ENCODE results near the gene INPP5K. TPM values are rescaled to one million over a fixed set of nuclear protein-coding genes. Genes with fewer than 3 reads are reported as not detected.

Gene INPP5K
- total and polyA plus RNA-seq, 2 donors (not counting 1 experiment from before 2014, with no cell fraction given), result 53.8 to 77.9 TPM

- ChIA-PET POLR2A (interaction anchor here (0.6 kb wide), 1 partner anchor 19 kb away, joined by 3 read pairs; no protein-coding TSS in a partner anchor), CTCF (interaction anchor here (0.6 kb wide), 1 partner anchor 78 kb away, joined by 3 read pairs; no protein-coding TSS in a partner anchor)
- no peak overlapping the region for H3K4me3 ChIP-seq (ENCODE audit: control extremely low read depth in 1 of 5, extremely low read depth in 1 of 5, insufficient read depth in 1 of 5, low read depth in 2 of 5, low read length in 4 of 5)
- no peaks in the 10 kb centered on the region for H3K27me3 Mint-ChIP-seq
- no peak overlapping the region for H3K27ac Mint-ChIP-seq
- TF ChIP-seq EZH2 (IDR thresholded peaks at IDR 0.05; ENCODE audit: borderline replicate concordance, insufficient read depth, low read depth, low read length, poor library complexity, severe bottlenecking), result no peak
- no peak for TF ChIP-seq CTCF (IDR thresholded peaks at IDR 0.05)
- peaks cover 20 to 27% of the 10 kb centered on the region in 2 donors for H3K4me1 ChIP-seq (ENCODE audit: control insufficient read depth in 2 of 2, insufficient read depth in 2 of 2, low read length in 2 of 2)
- no peak overlapping the region for H3K27ac ChIP-seq (ENCODE audit: low read length in 2 of 2)
- no peak overlapping the region for H3K9ac ChIP-seq (ENCODE audit: low read length)
- intact Hi-C loops (cut with micrococcal nuclease), result no loop called here
- H3K4me1 Mint-ChIP-seq, result peaks cover 35% of the 10 kb centered on the region
- H3K9me3 Mint-ChIP-seq (ENCODE audit: insufficient read depth), result no peaks in the 10 kb centered on the region
- 98% methylated on average over 9 of the region's 12 CpGs for WGBS (ENCODE audit: insufficient coverage)
- H3K4me3 Mint-ChIP-seq, result no peak overlapping the region
- no peaks in the 10 kb centered on the region for H3K27me3 ChIP-seq (replicated peaks in 1 of 4; ENCODE audit: control extremely low read depth in 1 of 4, control insufficient read depth in 3 of 4, insufficient read depth in 4 of 4, low read length in 3 of 4)
- peaks cover 7% of the 10 kb centered on the region for H4K20me1 ChIP-seq (ENCODE audit: control insufficient read depth, insufficient read depth, low read length, poor library complexity, severe bottlenecking)
- H3K79me2 ChIP-seq (ENCODE audit: control insufficient read depth, insufficient read depth, low read length), result peaks cover 63% of the 10 kb centered on the region
- ATAC-seq (ENCODE audit: low read depth) (no peak), DNase-seq (no peak)
- no peak overlapping the region for H2AFZ ChIP-seq (ENCODE audit: insufficient read depth, low read depth, low read length, poor library complexity, severe bottlenecking)
- H3K36me3 ChIP-seq (replicated peaks in 1 of 2; ENCODE audit: control extremely low read depth in 1 of 2, control insufficient read depth in 1 of 2, extremely low read depth in 1 of 2, insufficient read depth in 2 of 2, low read length in 1 of 2), result peaks cover 0 to 38% of the 10 kb centered on the region in 2 experiments
- no peaks in the 10 kb centered on the region for H3K9me3 ChIP-seq (ENCODE audit: control extremely low read depth in 1 of 3, control insufficient read depth in 2 of 3, insufficient read depth in 1 of 3, low read length in 2 of 3)
- H3K4me2 ChIP-seq (replicated peaks; ENCODE audit: low read depth, low read length, poor library complexity, severe bottlenecking), result no peak overlapping the region
Observed at GRCh38 chr17:1553354-1554266, 37.2 kb upstream of the INPP5K start.

- Mint-ChIP-seq H3K27me3 (no peaks in the 10 kb centered on the region), H3K9me3 (ENCODE audit: insufficient read depth) (no peaks in the 10 kb centered on the region), H3K4me3 (no peak overlapping the region), H3K27ac (no peak overlapping the region), H3K4me1 (peaks cover 35% of the 10 kb centered on the region)
- intact Hi-C loops (cut with micrococcal nuclease), result no loop called here
- TF ChIP-seq CTCF (IDR thresholded peaks at IDR 0.05) (no peak), EZH2 (IDR thresholded peaks at IDR 0.05; ENCODE audit: borderline replicate concordance, insufficient read depth, low read depth, low read length, poor library complexity, severe bottlenecking) (no peak)
- no peak overlapping the region for H3K4me3 ChIP-seq (ENCODE audit: control extremely low read depth in 1 of 5, extremely low read depth in 1 of 5, insufficient read depth in 1 of 5, low read depth in 2 of 5, low read length in 4 of 5)
- peaks cover 20 to 27% of the 10 kb centered on the region in 2 donors for H3K4me1 ChIP-seq (ENCODE audit: control insufficient read depth in 2 of 2, insufficient read depth in 2 of 2, low read length in 2 of 2)
- no peaks in the 10 kb centered on the region for H3K27me3 ChIP-seq (replicated peaks in 1 of 4; ENCODE audit: control extremely low read depth in 1 of 4, control insufficient read depth in 3 of 4, insufficient read depth in 4 of 4, low read length in 3 of 4)
- ATAC-seq (ENCODE audit: low read depth) (no peak), DNase-seq (no peak)
- H3K9ac ChIP-seq (ENCODE audit: low read length), result no peak overlapping the region
- peaks cover 0 to 45% of the 10 kb centered on the region in 2 experiments for H3K36me3 ChIP-seq (replicated peaks in 1 of 2; ENCODE audit: control extremely low read depth in 1 of 2, control insufficient read depth in 1 of 2, extremely low read depth in 1 of 2, insufficient read depth in 2 of 2, low read length in 1 of 2)
- ChIA-PET CTCF (no interaction called here), POLR2A (interaction anchor here (0.6 kb wide), 1 partner anchor 19 kb away, joined by 3 read pairs; no protein-coding TSS in a partner anchor)
- no peak overlapping the region for H2AFZ ChIP-seq (ENCODE audit: insufficient read depth, low read depth, low read length, poor library complexity, severe bottlenecking)
- no peaks in the 10 kb centered on the region for H3K9me3 ChIP-seq (ENCODE audit: control extremely low read depth in 1 of 3, control insufficient read depth in 2 of 3, insufficient read depth in 1 of 3, low read length in 2 of 3)
- WGBS (ENCODE audit: insufficient coverage), result 83% methylated on average over 11 of the region's 11 CpGs
- H4K20me1 ChIP-seq (ENCODE audit: control insufficient read depth, insufficient read depth, low read length, poor library complexity, severe bottlenecking), result peaks cover 7% of the 10 kb centered on the region
- peaks cover 59% of the 10 kb centered on the region for H3K79me2 ChIP-seq (ENCODE audit: control insufficient read depth, insufficient read depth, low read length)
- H3K27ac ChIP-seq (ENCODE audit: low read length in 2 of 2), result no peak overlapping the region
- no peak overlapping the region for H3K4me2 ChIP-seq (replicated peaks; ENCODE audit: low read depth, low read length, poor library complexity, severe bottlenecking)
Observed at GRCh38 chr17:1552932-1553331, 36.5 kb upstream of the INPP5K start.

Data from B cell (primary cell).